NCI-H748 (cell line): ENCODE results near the gene FMN2.
A peak's percentile ranks its signal among the peaks of the same experiment; 100 is the strongest.
"Not testable (repeated sequence)": the region's sequence is repeated elsewhere in the genome, so short reads cannot be mapped to it uniquely, and the experiment has no call there.

Experiments used
- DNase-seq: peaks from one replicate; lab custom pipeline; 2025; ENCODE audit not compliant: unreplicated experiment; lab: John Stamatoyannopoulos, UW

The FMN2 gene

DNA sequence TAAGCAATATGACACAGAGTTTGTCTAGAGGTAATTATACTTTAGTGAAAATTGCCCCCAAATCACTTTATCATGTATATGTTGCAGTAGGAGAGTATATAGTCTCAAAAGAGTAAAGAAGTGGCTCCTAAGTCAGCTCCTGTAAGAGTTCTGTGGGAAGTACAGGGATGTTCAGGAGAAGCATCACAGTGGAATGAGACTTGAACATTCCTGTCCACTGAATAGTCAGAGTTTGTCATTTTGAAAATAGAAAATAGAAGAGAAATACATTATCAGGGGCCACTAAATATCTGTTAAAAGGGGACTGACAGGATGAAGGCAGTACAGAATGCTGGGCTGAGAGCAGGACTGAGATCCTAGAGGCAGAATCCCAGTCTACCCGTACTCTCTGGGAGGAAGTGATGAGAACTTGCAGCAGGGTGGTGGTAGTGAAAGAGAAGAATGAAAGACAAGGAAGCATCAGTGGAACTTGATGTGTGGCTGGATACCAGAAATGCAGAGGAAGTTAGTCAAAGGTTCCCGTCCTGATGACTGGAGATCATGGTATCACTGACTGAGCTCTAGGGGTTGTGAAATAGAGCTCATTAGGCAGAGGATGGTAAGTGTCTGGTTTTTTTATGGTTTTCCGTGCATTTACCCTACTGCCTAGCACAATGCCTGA is 153.4 kb downstream of the FMN2 start:
- DNase-seq: no peak

DNA sequence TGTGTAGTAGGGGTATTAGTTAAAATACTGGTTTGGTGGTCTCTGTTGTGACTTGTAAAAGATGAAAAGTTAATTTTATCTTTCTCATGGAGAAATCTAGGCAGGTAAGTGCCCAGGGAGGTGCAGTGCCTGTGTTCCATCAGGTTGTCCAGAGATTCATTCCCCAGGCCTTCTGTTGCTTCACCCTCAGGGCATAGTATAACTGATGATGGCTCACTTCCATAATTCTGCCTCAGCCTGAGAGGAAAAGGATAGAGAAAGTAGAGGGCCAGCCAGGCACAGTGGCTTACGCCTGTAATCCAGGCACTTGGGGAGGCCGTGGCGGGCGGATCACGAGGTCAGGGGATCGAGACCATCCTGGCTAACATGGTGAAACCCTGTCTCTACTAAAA is 153.9 kb downstream of the FMN2 start:
- DNase-seq: no peak

DNA sequence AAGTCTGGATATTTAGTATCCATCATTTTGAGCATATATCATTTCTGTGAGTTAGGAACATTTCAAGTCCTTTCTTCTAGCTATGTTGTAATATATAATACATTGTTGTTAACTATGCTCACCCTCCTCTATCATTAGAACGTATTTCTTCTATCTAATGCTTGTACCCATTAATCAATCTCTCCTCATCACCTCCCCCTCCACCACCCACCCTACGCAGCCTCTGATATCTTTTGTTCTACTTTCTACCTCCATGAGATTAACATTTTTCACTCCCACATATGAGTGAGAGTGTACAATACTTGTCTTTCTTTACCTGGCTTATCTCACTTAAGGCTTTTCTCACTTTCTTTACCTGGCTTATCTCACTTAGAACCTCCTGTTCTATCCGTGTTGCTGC is 156.2 kb downstream of the FMN2 start:
- DNase-seq: no peak

DNA sequence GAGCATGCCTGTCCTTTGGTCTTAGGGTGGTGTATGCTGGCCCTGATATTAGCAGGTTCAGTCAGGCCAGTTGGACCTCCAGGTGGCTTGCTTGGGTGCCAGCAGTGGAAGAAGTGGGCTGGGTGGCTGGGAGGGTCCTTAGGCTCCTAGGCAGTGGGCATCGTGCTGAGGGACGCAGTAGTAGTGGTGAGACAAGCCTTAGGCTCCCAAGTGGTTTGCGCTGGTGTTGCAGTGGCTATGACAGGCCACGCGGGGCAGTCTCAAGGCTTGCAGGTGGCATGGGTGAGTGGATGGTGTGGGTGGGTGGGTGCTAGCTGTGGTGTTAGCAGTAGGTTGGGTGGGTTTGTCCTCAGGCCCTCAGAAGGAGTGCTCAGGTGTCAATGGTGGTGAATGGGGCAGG is 162.3 kb downstream of the FMN2 start:
- no peak for DNase-seq

DNA sequence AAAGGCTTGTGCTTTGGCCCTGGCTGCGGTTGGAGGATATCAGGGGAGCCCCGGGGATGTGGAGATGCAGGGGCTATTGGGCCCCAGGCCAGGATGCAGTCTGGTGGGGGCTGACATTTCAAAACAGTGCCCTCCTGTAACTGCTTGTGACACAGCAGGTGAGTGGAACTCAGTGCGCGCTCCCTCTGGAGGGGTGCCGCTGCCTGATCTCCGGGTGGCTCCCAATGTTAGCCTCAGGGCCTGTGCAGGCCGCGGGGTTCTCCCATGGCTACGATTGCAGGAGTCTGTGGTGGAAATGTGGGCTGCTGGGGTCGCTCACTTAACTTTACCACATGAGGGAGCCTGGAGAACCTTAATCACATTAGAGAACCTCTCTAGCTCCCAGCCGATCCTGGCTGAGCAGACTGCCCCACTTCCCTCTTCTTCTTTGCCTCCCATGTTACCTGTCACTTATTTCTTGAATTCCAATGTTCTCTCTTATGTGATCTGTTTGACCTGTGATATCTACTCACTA is 163.2 kb downstream of the FMN2 start:
- no peak for DNase-seq

DNA sequence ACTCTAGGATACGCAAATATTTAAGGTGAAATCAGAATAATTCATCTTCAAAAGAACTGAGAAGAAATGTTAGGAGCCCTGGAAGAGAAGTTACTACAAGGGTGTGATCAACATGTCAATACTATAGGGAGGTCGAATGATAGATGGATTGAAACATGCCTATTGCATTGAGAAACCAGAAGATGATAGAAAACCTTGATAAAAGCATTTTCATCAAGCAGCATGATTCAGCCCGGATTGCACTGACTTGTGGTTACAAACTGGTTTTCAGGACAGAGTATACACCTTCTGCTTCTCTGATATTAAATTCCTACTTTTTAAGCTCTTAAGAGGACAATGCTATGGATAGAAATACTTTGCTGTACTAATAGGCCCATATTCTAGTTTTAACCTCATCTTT is 164.2 kb downstream of the FMN2 start:
- no peak for DNase-seq

DNA sequence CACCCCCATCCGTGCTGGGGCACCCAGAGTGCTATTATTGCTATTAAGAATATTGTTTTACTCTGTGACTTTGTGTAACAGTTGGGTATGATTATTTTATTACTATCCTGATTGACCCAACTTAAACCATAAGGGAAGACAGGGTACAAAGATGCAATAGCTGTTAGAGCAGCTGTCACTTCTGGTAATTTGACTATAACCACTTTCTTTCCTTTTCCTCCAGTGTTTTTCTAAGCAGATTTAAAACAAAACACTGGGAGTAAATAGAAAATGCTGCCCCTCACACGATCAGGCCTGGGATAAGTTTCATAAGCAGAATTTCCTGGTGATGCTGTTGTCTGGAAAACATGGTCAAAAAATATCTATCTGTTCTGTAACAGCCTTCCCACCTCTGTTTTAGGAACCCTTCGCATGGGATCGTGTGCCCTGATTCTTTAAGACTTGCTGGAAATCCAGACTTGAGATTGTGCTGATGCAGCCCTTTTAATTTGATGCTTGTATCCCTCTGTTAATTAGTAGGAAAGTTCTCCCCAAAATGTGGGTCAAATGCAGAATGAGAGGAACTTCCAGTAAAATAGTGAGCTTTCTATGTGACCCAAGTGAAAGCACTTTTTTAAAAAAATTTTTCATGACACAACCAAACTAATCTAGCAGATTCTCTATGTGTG is 165.3 kb downstream of the FMN2 start:
- no peak for DNase-seq

DNA sequence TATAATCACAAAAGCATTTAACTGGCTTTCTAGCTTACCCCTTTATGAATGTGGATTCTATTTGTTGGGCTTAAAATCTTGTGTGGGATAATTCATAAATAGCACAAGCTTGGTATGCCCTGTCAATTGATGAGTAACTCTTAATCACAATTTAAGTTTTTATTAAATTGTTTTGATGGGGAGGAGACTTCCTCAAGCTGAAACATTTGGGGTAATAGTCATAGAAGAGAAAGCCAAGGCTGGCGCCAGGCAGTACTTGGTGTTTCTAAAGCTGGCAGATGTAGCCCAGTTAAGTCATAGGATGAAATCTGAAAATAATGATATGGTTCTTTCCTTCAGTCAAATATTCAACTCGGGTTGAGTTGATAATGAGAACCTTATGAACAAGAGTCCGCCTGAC is 167.2 kb downstream of the FMN2 start:
- no peak for DNase-seq

DNA sequence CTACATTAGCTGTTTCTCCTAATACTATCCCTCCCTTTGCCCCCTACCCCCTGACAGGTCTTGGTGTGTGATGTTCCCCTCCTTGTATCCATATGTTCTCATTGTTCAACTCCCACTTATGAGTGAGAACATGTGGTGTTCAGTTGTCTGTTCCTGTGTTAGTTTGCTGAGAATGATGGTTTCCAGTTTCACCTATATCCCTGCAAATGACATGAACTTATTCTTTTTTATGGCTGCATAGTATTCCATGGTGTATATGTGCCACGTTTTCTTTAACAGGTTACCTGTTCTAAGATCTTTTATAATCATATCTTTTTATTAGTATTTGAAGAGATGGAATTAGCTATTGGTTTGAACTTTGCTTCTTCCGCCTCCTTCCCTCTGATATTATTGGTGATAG is 172.8 kb downstream of the FMN2 start:
- DNase-seq: not testable (repeated sequence)

DNA sequence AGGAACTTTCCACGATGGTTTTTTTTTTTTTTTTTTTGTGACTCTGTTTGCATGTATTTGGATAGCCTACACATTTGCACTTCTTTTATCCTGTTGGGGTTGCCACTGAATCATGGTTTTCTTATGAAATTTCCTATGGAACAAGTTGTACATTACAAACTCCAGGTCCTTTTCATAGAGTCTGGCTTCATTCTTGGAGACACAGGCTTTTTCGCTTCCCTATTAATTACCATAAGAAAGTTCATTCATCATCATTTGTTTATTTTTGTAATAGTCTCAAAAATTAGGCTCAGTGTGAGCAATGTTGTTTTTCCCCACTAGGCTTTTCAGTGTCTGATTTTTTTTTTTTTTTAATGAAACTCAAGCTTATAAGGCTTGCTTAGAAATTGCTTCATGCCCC is 179.4 kb downstream of the FMN2 start:
- no peak for DNase-seq

DNA sequence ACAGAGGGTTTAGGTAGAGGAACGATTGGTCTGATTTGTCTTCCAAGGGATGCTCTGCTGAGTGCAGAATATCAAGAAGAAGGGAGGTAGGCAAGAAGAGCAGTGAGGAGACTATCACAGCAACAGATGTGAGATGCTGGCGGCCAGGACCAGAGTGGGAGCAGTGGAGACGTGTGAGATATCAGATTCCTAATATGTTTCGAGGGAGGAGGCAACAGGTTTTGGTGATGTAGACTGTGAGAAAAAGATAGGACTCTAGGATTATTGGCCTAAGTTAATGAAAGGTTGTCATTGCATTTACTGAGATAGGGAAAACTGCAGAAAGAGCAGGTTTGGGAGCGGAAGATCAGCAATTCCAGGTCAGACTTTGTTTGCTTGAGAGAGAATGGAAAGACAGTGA is 182.9 kb downstream of the FMN2 start:
- no peak for DNase-seq

DNA sequence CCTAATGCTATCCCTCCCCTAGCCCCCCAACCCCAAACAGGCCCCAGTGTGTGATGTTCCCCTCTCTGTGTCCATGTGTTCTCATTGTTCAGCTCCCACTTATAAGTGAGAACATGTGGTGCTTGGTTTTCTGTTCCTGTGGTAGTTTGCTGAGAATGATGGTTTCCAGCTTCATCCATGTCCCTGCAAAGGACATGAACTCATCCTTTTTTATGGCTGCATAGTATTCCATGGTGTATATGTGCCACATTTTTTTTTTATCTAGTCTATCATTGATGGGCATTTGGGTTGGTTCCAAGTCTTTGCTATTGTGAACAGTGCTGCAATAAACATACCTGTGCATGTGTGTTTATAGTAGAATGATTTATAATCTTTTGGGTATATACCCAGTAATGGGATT is 183.5 kb downstream of the FMN2 start:
- DNase-seq: not testable (repeated sequence)

DNA sequence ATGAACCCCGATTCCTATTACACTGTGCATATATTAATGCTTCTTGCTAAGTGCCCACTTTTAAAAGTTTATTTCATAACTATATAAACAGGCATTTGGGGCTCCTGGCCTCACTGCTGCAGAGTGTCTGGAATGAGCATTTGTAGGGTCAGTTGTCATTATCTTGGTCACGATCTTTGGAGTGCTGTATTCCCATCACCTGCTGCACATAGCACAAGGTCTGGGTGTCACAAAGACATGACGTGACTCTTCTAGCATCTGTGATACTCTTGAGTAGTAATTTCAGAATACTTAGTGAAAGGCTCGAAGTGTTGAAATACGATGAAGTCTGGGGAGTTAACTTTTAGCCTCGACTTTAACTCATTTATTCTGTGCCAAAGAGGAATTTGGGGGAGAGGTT is 186.4 kb downstream of the FMN2 start:
- no peak for DNase-seq

DNA sequence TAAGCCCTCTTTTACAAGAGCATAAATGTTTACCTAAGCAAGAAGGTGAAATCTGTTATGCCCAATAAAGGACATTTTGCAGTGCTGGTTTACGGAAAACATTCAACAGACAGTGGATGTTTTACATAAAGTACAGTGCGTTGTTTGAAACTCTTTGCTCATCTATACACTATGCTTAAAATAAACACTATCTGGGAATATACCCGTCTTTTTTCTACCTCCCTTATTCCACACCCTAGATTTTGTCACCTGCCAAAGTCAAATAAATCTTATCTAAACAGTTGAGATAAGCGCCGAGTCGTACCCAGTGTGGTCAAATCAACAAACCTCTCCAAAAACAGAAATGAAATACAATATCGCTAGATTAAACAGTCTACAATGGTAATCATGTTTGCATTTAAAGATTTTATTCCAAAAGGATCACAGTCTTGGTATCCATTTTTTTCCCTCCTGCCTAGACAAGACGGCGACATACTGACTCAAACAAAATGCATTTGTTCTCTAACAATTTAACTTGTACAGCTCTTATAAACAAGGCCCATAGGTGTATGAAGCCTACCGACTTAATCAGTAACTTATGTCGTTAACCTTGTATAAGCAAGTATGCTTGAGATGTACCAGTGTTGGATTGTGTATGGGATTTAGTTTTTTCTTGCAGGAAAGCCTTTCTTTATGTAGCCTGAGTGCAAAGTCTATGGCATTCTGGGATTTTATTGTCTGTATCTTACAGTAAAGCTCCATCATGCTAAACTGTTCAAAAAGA is 189.1 kb downstream of the FMN2 start:
- peak; percentile 63 for DNase-seq

DNA sequence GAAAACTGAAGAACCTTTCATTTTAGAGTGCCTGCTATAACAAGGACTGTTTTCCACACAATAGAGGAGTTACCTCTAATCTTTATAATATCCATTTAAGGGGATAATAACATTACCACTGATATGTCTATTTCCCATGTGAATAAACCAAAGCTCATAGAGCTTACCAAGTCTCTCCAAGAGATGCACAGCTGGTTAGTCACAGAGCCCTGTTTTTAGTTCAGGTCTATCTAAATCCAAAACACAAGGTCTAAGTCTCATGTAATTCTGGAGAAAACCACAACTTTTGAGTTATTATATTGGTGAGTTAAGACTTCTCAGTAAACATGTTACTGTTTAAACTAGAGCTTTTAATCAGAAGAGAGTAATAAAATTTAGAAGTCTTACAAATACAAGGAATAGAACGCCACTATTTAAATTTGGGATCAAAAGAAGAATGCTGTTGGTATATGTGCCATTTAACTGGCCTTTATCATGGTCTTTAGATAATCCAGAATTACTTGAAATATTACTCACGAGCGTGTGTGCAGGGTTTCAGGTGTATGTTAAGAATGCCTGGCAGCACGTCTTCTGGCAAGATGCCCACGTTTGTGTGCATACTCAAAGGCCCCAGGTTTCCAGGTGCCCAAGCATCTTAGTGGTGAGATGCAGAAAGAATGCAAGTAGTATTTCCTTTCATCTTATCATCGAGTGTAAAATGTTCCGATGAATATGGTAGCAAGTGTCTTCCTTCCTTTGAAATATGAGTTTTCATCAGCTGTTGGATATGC is 190.6 kb downstream of the FMN2 start:
- DNase-seq: no peak

DNA sequence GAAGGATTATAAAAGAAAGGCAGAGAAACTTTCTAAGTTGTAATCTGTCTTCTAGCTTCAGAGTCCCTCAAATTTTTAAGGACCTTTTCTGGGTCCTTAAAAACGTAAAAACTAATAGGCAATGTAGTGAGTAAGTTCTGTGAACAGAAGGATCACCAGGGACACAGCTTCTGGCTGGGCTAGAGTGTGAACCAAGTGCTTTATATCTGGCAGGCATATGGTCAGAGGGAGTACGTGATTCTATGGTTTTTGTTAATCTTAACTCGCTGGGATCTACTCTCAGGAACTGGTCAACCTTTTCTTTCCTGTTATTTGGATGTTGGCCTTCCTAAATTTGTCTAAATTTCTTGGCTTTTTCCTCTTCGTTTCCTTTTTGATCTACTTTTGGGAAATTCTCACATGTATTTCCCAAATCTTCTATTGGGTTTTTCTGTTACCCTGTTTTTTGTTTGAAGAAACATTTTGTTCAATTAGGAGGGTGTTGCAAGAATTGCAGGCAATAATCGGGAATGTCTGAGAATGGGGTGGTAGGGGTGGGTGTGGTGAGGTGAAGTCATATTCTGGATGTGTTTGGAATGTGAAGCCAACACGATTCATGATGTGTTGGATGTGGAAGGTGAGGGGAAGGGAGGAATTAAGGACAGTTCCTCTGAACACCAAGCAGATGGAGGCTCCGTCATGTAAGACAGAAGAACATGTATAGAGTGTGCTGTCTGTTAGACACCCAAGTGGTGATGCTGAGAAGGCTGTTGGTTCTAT is 193.2 kb downstream of the FMN2 start:
- DNase-seq: no peak

DNA sequence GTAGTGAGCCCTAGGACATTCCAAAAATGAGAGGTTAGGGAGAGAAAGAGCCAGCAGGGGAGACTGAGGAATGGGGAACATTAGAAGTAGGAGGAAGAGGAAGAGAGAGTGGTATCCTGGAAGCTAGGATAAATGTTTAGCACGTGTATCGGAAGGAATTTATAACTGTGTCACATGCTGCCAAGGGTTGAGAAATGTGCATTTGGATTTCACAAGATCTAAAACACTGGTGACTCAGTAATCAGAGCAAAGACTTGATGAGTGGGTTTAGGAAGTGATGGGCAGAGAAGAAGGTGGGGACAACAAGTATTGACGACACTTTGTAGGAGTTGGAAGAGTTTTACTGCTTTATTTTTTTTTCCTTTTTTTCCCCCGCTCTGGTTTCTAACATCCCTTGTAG is 193.9 kb downstream of the FMN2 start:
- DNase-seq: no peak

DNA sequence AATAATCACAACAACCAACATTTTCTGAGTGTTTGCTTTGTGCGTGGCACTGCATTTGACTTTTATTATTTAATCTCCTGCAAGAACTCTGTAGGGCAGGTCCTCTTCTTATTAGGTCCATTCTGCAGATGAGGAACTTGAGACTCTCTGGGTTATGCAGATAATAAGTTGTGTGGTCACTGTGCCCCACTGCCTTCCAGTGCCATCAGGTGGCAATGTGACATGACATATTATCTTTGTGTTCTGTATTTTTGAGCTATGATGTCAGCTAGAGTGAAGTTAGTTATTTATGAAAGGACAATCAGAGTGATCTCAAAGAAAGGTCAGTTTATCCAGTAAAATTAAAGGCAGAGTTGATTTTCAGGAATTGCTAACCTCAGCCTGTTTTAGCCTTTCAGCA is 196.0 kb downstream of the FMN2 start:
- DNase-seq: no peak

DNA sequence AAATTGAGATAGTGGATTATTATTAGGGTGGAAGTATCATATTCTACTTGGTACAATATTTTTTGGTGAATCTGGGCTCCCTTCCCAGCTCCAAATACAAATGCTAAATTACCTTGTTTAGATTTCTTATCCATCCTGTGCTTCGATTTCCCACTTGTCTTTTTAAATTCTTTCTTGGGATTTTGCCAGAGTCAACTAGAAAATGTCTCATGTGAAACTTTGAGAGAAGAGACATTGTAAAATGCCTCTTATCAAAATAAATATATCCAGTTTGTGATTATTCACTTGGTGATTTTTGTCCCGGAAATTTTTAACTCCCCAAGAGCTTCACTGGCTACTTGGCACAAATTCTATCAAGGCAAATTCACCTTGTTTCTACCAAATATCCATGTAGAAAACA is 202.0 kb downstream of the FMN2 start:
- no peak for DNase-seq

DNA sequence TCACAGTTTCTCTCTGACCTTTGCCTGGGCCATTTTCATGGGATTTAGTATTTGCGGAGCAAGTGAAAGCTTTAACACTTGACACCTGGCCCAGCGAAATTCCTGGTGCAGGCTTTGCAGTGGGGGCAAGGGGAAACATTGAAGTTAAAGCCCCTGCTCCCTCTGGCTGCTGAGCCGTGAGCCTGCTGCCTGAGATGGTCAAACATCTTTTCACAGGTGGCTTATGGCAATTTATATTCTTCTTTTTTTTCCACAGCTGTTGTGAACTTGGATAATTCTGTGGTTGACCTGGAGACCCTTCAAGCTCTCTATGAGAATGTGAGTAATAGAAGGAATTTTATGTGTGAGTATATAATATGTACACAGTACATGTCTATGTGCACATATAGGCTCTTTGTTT is 202.9 kb downstream of the FMN2 start:
- no peak for DNase-seq

DNA sequence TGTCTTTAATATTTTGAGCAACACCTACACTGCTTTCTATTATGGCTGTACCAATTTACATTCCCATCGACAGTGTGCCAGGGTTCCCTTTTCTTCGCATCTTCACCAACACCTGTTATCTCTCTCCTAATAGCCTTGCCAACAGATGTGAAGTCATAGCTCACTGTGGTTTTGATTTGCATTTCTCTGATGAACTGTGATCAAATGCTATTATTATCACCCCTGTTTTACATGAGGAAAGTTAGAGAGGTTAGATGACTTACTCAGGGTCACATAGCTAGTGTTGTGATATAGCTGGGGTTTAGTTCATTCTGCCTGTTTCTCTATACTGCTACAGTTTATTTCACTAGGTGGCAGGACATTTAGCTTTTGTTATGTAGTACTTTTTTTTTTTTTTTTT is 204.1 kb downstream of the FMN2 start:
- DNase-seq: no peak
